ENCODE data around the gene SMAD7. TPM values are rescaled to one million over a fixed set of nuclear protein-coding genes. Genes with fewer than 3 reads are reported as not detected.

The SMAD7 gene
- total and polyA plus RNA-seq, 10 of the 15 experiments (the other 5 are each of a cell fraction or from before 2014, with no cell fraction given), result 1.3 to 22.5 (median 8.0) TPM

GRCh38 chr18:48951448-48952286 lies 902 bp upstream of the SMAD7 start (continued):
- TF ChIP-seq WRNIP1 (IDR thresholded peaks at IDR 0.05; ENCODE audit: borderline replicate concordance, low read depth, low read length), result no peak
- TF ChIP-seq MTA2 (IDR thresholded peaks at IDR 0.05; ENCODE audit: low read depth), result no peak
- no peak for TF ChIP-seq TCF12 (IDR thresholded peaks at IDR 0.05; ENCODE audit: low read depth, low read length)
- TF ChIP-seq HDAC2 (IDR thresholded peaks at IDR 0.05), result no peak
- no peak for TF ChIP-seq PML (IDR thresholded peaks at IDR 0.05; ENCODE audit: low read length)
- TF ChIP-seq IRF5 (IDR thresholded peaks at IDR 0.05; ENCODE audit: borderline replicate concordance), result no peak
- no peak for TF ChIP-seq BCL11A (IDR thresholded peaks at IDR 0.05; ENCODE audit: low read depth, low read length)
- peak; percentile 25; the same call in 1 of the 2 replicates for TF ChIP-seq MXI1 (IDR thresholded peaks at IDR 0.05; ENCODE audit: low read depth, low read length)
- TF ChIP-seq NFIC (IDR thresholded peaks at IDR 0.05; ENCODE audit: low read depth, low read length), result no peak
- no peak for TF ChIP-seq ZBED1 (IDR thresholded peaks at IDR 0.05; ENCODE audit: borderline replicate concordance)
- TF ChIP-seq DPF2 (IDR thresholded peaks at IDR 0.05), result peak; percentile 89
- no peak for TF ChIP-seq ZNF622 (IDR thresholded peaks at IDR 0.05)
- no peak for TF ChIP-seq NBN (IDR thresholded peaks at IDR 0.05)
- no peak; the same call in none of the 2 replicates for TF ChIP-seq ZNF687 (IDR thresholded peaks at IDR 0.05)
- no peak for TF ChIP-seq ZZZ3 (IDR thresholded peaks at IDR 0.05; ENCODE audit: control insufficient read depth, insufficient read length, low read depth)
- no peak for TF ChIP-seq YBX1 (IDR thresholded peaks at IDR 0.05)
- no peak for TF ChIP-seq SP1 (IDR thresholded peaks at IDR 0.05; ENCODE audit: low read depth, low read length)
- TF ChIP-seq KAT2A (conservative IDR thresholded peaks at IDR 0.05; ENCODE audit: control insufficient read depth, low read depth, low read length), result no peak
- peak; percentile 76 for TF ChIP-seq USF1 (IDR thresholded peaks at IDR 0.05; ENCODE audit: borderline replicate concordance, extremely low read length, insufficient read depth, low read depth, low read length)
- no peak for TF ChIP-seq FOS (IDR thresholded peaks at IDR 0.05; ENCODE audit: borderline replicate concordance, extremely low read depth, insufficient read length)
- 0 out of 2 replicates have a peak, but pooled peaks have one; percentile 40 for TF ChIP-seq EED (IDR thresholded peaks at IDR 0.05; ENCODE audit: low read depth)
- no peak for TF ChIP-seq PAX8 (IDR thresholded peaks at IDR 0.05)
- TF ChIP-seq MEF2A (IDR thresholded peaks at IDR 0.05; ENCODE audit: insufficient read depth, low read depth, low read length), result no peak
- TF ChIP-seq RB1 (IDR thresholded peaks at IDR 0.05; ENCODE audit: borderline replicate concordance), result peak; percentile 66; the same call in 1 of the 2 replicates
- TF ChIP-seq EP300 (IDR thresholded peaks at IDR 0.05; ENCODE audit: borderline replicate concordance in 1 of 2, control insufficient read depth in 1 of 2, low read depth in 2 of 2, low read length in 2 of 2), result 0 out of 4 replicates have a peak, but pooled peaks of 1 of the 2 experiments have one; percentile 13
